ENCODE results near the gene WWP2.
"Not testable (repeated sequence)": the region's sequence is repeated elsewhere in the genome, so short reads cannot be mapped to it uniquely, and the experiment has no call there.

- TF ChIP-seq CTCF, POLR2A (IDR thresholded peaks at IDR 0.05): not testable (repeated sequence)
These were observed 207.5 kb downstream of the WWP2 start for GRCh38 chr16:69969657-69970056.
